ENCODE results near the gene PSME4. TPM values are rescaled to one million over a fixed set of nuclear protein-coding genes. Genes with fewer than 3 reads are reported as not detected.

The PSME4 gene
- total RNA-seq, 1 experiment from 2014 or later = 87.4 TPM

GRCh38 chr2:53843595-53843994 lies 127.2 kb downstream of the PSME4 start:
- TF ChIP-seq CTCF (conservative IDR thresholded peaks at IDR 0.05) = no peak
- Histone ChIP-seq H2BK12ac (ENCODE audit: insufficient read length, low read depth, low read length) (no peak overlapping the region), H4K8ac (replicated peaks; ENCODE audit: insufficient read length, low read depth, low read length) (no peak overlapping the region), H3T11ph (ENCODE audit: low read length) (no peak overlapping the region), H3K18ac (ENCODE audit: insufficient read length, low read depth, low read length) (no peak overlapping the region), H3K4me1 (ENCODE audit: insufficient read depth, low read length) (no peaks in the 10 kb centered on the region), H4K20me1 (ENCODE audit: control insufficient read depth, insufficient read depth, insufficient read length) (no peaks in the 10 kb centered on the region), H2BK15ac (ENCODE audit: low read depth, low read length) (no peak overlapping the region), H3K9me3 (ENCODE audit: control insufficient read depth, low read depth, low read length) (no peaks in the 10 kb centered on the region), H3K27ac (ENCODE audit: insufficient read length, low read depth, low read length) (no peak overlapping the region), H3K23me2 (ENCODE audit: insufficient read length, low read depth, low read length, poor library complexity, severe bottlenecking) (no peaks in the 10 kb centered on the region), H2AFZ (ENCODE audit: low read length) (no peak overlapping the region), H4K91ac (ENCODE audit: insufficient read length, low read depth, low read length) (no peak overlapping the region), H3K27me3 (ENCODE audit: insufficient read depth, low read length) (no peaks in the 10 kb centered on the region), H3K79me1 (ENCODE audit: insufficient read depth, low read depth, low read length, poor library complexity, severe bottlenecking) (no peaks in the 10 kb centered on the region), H3K14ac (ENCODE audit: insufficient read depth, low read length) (no peak overlapping the region), H2BK5ac (ENCODE audit: insufficient read length, low read length) (no peak overlapping the region), H2BK20ac (ENCODE audit: low read depth, low read length, poor library complexity, severe bottlenecking) (no peak overlapping the region), H3K56ac (ENCODE audit: insufficient read length, low read depth, low read length) (no peak overlapping the region), H2BK120ac (ENCODE audit: low read depth, low read length, poor library complexity, severe bottlenecking) (no peak overlapping the region), H3K79me2 (ENCODE audit: insufficient read depth, low read length) (no peaks in the 10 kb centered on the region), H3K4me2 (ENCODE audit: insufficient read depth, insufficient read length, low read length) (no peak overlapping the region), H3K4ac (ENCODE audit: low read depth, low read length) (no peak overlapping the region), H2AK5ac (ENCODE audit: insufficient read length, low read length) (no peak overlapping the region), H3K23ac (ENCODE audit: insufficient read length, low read depth, low read length) (no peak overlapping the region), H3K9ac (ENCODE audit: extremely low read depth, insufficient read length, low read length) (no peak overlapping the region), H4K5ac (ENCODE audit: insufficient read length, low read depth, low read length) (no peak overlapping the region)
- Mint-ChIP-seq H3K27ac (peak overlapping the region; percentile 36 to 95 (median 55); a peak in 5 of 7 replicates), H3K27me3 (ENCODE audit: low read depth) (no peaks in the 10 kb centered on the region), H3K36me3 (ENCODE audit: insufficient read depth in 1 of 3, low read depth in 3 of 3) (peaks cover 0 to 7% (median 2%) of the 10 kb centered on the region in 3 experiments; a peak in 5 of 7 replicates), H3K4me1 (no peaks in the 10 kb centered on the region), H3K9me3 (peaks cover 4 to 10% of the 10 kb centered on the region in 2 experiments; a peak in 2 of 5 replicates), H3K4me3 (no peak overlapping the region)
- DNase-seq = no peak
- WGBS (ENCODE audit: extremely low coverage, insufficient read length, low lambda C conversion rate) = no CpG with 5 or more reads among the region's 2 CpGs
